ENCODE data around the gene COX7A2.

COX7A2 gene

GRCh38 chr6:75234126-75234865 lies 9.3 kb downstream of the COX7A2 start:
- peaks cover 18% of the 10 kb centered on the region; the same call in 1 of the 2 replicates for H3K4me1 ChIP-seq (ENCODE audit: insufficient read depth, low read length)
- no peaks in the 10 kb centered on the region for H3K27me3 ChIP-seq (ENCODE audit: insufficient read depth, low read length)
- peaks cover 27% of the 10 kb centered on the region for H3K36me3 ChIP-seq (ENCODE audit: insufficient read depth, low read depth, low read length)
- H3K9me3 ChIP-seq (ENCODE audit: insufficient read depth, low read depth, low read length) = no peaks in the 10 kb centered on the region
- no peak overlapping the region for H3K27ac ChIP-seq (ENCODE audit: low read length)
- no peak overlapping the region for H3K9ac ChIP-seq (ENCODE audit: low read depth, low read length)
- no peak overlapping the region for H3K4me3 ChIP-seq (ENCODE audit: low read length)

GRCh38 chr6:75233092-75233615 lies 10.4 kb downstream of the COX7A2 start:
- H3K4me3 ChIP-seq (ENCODE audit: low read length) = no peak overlapping the region
- H3K4me1 ChIP-seq (ENCODE audit: insufficient read depth, low read length) = peaks cover 18% of the 10 kb centered on the region; the same call in 1 of the 2 replicates
- peaks cover 18% of the 10 kb centered on the region for H3K36me3 ChIP-seq (ENCODE audit: insufficient read depth, low read depth, low read length)
- H3K9ac ChIP-seq (ENCODE audit: low read depth, low read length) = no peak overlapping the region
- no peaks in the 10 kb centered on the region for H3K9me3 ChIP-seq (ENCODE audit: insufficient read depth, low read depth, low read length)
- no peak overlapping the region for H3K27ac ChIP-seq (ENCODE audit: low read length)
- no peaks in the 10 kb centered on the region for H3K27me3 ChIP-seq (ENCODE audit: insufficient read depth, low read length)

GRCh38 chr6:75230484-75231325 lies 12.9 kb downstream of the COX7A2 start:
- no peaks in the 10 kb centered on the region for H3K36me3 ChIP-seq (ENCODE audit: insufficient read depth, low read depth, low read length)
- no peak overlapping the region for H3K27ac ChIP-seq (ENCODE audit: low read length)
- H3K4me3 ChIP-seq (ENCODE audit: low read length) = no peak overlapping the region
- peaks cover 15% of the 10 kb centered on the region; the same call in 1 of the 2 replicates for H3K4me1 ChIP-seq (ENCODE audit: insufficient read depth, low read length)
- no peak overlapping the region for H3K9ac ChIP-seq (ENCODE audit: low read depth, low read length)
- H3K9me3 ChIP-seq (ENCODE audit: insufficient read depth, low read depth, low read length) = no peaks in the 10 kb centered on the region
- H3K27me3 ChIP-seq (ENCODE audit: insufficient read depth, low read length) = no peaks in the 10 kb centered on the region

GRCh38 chr6:75224303-75224926 lies 19.2 kb downstream of the COX7A2 start:
- no peak overlapping the region for H3K9ac ChIP-seq (ENCODE audit: low read depth, low read length)
- H3K36me3 ChIP-seq (ENCODE audit: insufficient read depth, low read depth, low read length) = no peaks in the 10 kb centered on the region
- no peaks in the 10 kb centered on the region for H3K27me3 ChIP-seq (ENCODE audit: insufficient read depth, low read length)
- H3K9me3 ChIP-seq (ENCODE audit: insufficient read depth, low read depth, low read length) = no peaks in the 10 kb centered on the region
- H3K4me1 ChIP-seq (ENCODE audit: insufficient read depth, low read length) = 0 out of 2 replicates have a peak, but pooled peaks cover 4% of the 10 kb centered on the region
- H3K27ac ChIP-seq (ENCODE audit: low read length) = no peak overlapping the region
- no peak overlapping the region for H3K4me3 ChIP-seq (ENCODE audit: low read length)

- H3K27ac ChIP-seq (ENCODE audit: low read length) = no peak overlapping the region
- H3K27me3 ChIP-seq (ENCODE audit: insufficient read depth, low read length) = no peaks in the 10 kb centered on the region
- H3K36me3 ChIP-seq (ENCODE audit: insufficient read depth, low read depth, low read length) = no peaks in the 10 kb centered on the region
- H3K9ac ChIP-seq (ENCODE audit: low read depth, low read length) = no peak overlapping the region
- H3K9me3 ChIP-seq (ENCODE audit: insufficient read depth, low read depth, low read length) = no peaks in the 10 kb centered on the region
- no peak overlapping the region for H3K4me3 ChIP-seq (ENCODE audit: low read length)
- 0 out of 2 replicates have a peak, but pooled peaks cover 4% of the 10 kb centered on the region for H3K4me1 ChIP-seq (ENCODE audit: insufficient read depth, low read length)
Measured at GRCh38 chr6:75223428-75223827, 20.2 kb downstream of the COX7A2 start.

GRCh38 chr6:75222261-75222660 lies 21.3 kb downstream of the COX7A2 start:
- Histone ChIP-seq H3K9me3 (ENCODE audit: insufficient read depth, low read depth, low read length) (no peaks in the 10 kb centered on the region), H3K27me3 (ENCODE audit: insufficient read depth, low read length) (no peaks in the 10 kb centered on the region), H3K27ac (ENCODE audit: low read length) (no peak overlapping the region), H3K4me3 (ENCODE audit: low read length) (no peak overlapping the region), H3K4me1 (ENCODE audit: insufficient read depth, low read length) (0 out of 2 replicates have a peak, but pooled peaks cover 4% of the 10 kb centered on the region), H3K9ac (ENCODE audit: low read depth, low read length) (no peak overlapping the region), H3K36me3 (ENCODE audit: insufficient read depth, low read depth, low read length) (no peaks in the 10 kb centered on the region)

GRCh38 chr6:75221116-75221515 lies 22.5 kb downstream of the COX7A2 start:
- no peaks in the 10 kb centered on the region for H3K27me3 ChIP-seq (ENCODE audit: insufficient read depth, low read length)
- H3K9ac ChIP-seq (ENCODE audit: low read depth, low read length) = no peak overlapping the region
- no peaks in the 10 kb centered on the region for H3K36me3 ChIP-seq (ENCODE audit: insufficient read depth, low read depth, low read length)
- H3K9me3 ChIP-seq (ENCODE audit: insufficient read depth, low read depth, low read length) = no peaks in the 10 kb centered on the region
- H3K4me3 ChIP-seq (ENCODE audit: low read length) = no peak overlapping the region
- H3K4me1 ChIP-seq (ENCODE audit: insufficient read depth, low read length) = 0 out of 2 replicates have a peak, but pooled peaks cover 4% of the 10 kb centered on the region
- no peak overlapping the region for H3K27ac ChIP-seq (ENCODE audit: low read length)

- no peaks in the 10 kb centered on the region for H3K9me3 ChIP-seq (ENCODE audit: insufficient read depth, low read depth, low read length)
- H3K4me1 ChIP-seq (ENCODE audit: insufficient read depth, low read length) = 0 out of 2 replicates have a peak, but pooled peaks cover 4% of the 10 kb centered on the region
- no peaks in the 10 kb centered on the region for H3K36me3 ChIP-seq (ENCODE audit: insufficient read depth, low read depth, low read length)
- no peaks in the 10 kb centered on the region for H3K27me3 ChIP-seq (ENCODE audit: insufficient read depth, low read length)
- H3K9ac ChIP-seq (ENCODE audit: low read depth, low read length) = no peak overlapping the region
- no peak overlapping the region for H3K27ac ChIP-seq (ENCODE audit: low read length)
- no peak overlapping the region for H3K4me3 ChIP-seq (ENCODE audit: low read length)
Measured at GRCh38 chr6:75220357-75220756, 23.2 kb downstream of the COX7A2 start.

- no peak overlapping the region for H3K27ac ChIP-seq (ENCODE audit: low read length)
- 0 out of 2 replicates have a peak, but pooled peaks cover 2% of the 10 kb centered on the region for H3K4me1 ChIP-seq (ENCODE audit: insufficient read depth, low read length)
- no peaks in the 10 kb centered on the region for H3K36me3 ChIP-seq (ENCODE audit: insufficient read depth, low read depth, low read length)
- no peak overlapping the region for H3K9ac ChIP-seq (ENCODE audit: low read depth, low read length)
- no peak overlapping the region for H3K4me3 ChIP-seq (ENCODE audit: low read length)
- no peaks in the 10 kb centered on the region for H3K27me3 ChIP-seq (ENCODE audit: insufficient read depth, low read length)
- no peaks in the 10 kb centered on the region for H3K9me3 ChIP-seq (ENCODE audit: insufficient read depth, low read depth, low read length)
Measured at GRCh38 chr6:75219263-75219662, 24.3 kb downstream of the COX7A2 start.

- no peaks in the 10 kb centered on the region for H3K36me3 ChIP-seq (ENCODE audit: insufficient read depth, low read depth, low read length)
- H3K4me1 ChIP-seq (ENCODE audit: insufficient read depth, low read length) = peaks cover 17% of the 10 kb centered on the region
- H3K9me3 ChIP-seq (ENCODE audit: insufficient read depth, low read depth, low read length) = no peaks in the 10 kb centered on the region
- H3K27me3 ChIP-seq (ENCODE audit: insufficient read depth, low read length) = no peaks in the 10 kb centered on the region
- no peak overlapping the region for H3K9ac ChIP-seq (ENCODE audit: low read depth, low read length)
- H3K27ac ChIP-seq (ENCODE audit: low read length) = no peak overlapping the region
- no peak overlapping the region for H3K4me3 ChIP-seq (ENCODE audit: low read length)
Measured at GRCh38 chr6:75217193-75217592, 26.4 kb downstream of the COX7A2 start.

GRCh38 chr6:75215291-75215690 lies 28.3 kb downstream of the COX7A2 start:
- H3K9me3 ChIP-seq (ENCODE audit: insufficient read depth, low read depth, low read length) = no peaks in the 10 kb centered on the region
- H3K27me3 ChIP-seq (ENCODE audit: insufficient read depth, low read length) = no peaks in the 10 kb centered on the region
- H3K4me1 ChIP-seq (ENCODE audit: insufficient read depth, low read length) = peaks cover 26% of the 10 kb centered on the region
- no peak overlapping the region for H3K4me3 ChIP-seq (ENCODE audit: low read length)
- H3K9ac ChIP-seq (ENCODE audit: low read depth, low read length) = no peak overlapping the region
- H3K27ac ChIP-seq (ENCODE audit: low read length) = no peak overlapping the region
- H3K36me3 ChIP-seq (ENCODE audit: insufficient read depth, low read depth, low read length) = no peaks in the 10 kb centered on the region
